ENCODE data around the gene PRMT9. TPM values are rescaled to one million over a fixed set of nuclear protein-coding genes. Genes with fewer than 3 reads are reported as not detected.
A peak's percentile ranks its signal among the peaks of the same experiment; 100 is the strongest.

PRMT9 gene
- total and polyA plus RNA-seq, 9 of the 15 experiments (the other 6 are each of a cell fraction or from before 2014, with no cell fraction given) = 3.5 to 15.6 (median 7.2) TPM

GRCh38 chr4:147617173-147617840 is 66.7 kb downstream of the PRMT9 start, which contains the start of gene TMEM184C (continued):
- TF ChIP-seq KDM5B (IDR thresholded peaks at IDR 0.05; ENCODE audit: insufficient replicate concordance, low read depth, low read length) (peak; percentile 68), MYBL2 (IDR thresholded peaks at IDR 0.05; ENCODE audit: low read depth) (no peak), MYBL2 (CRISPR knock-in tag; IDR thresholded peaks at IDR 0.05; ENCODE audit: borderline replicate concordance) (no peak), KAT7 (CRISPR knock-in tag; IDR thresholded peaks at IDR 0.05; ENCODE audit: borderline replicate concordance) (no peak; the same call in 1 of the 2 replicates), ZNF639 (CRISPR knock-in tag; conservative IDR thresholded peaks at IDR 0.05 in 1 of 2, IDR thresholded peaks at IDR 0.05 in 1 of 2) (no peak), ATF4 (CRISPR knock-in tag; IDR thresholded peaks at IDR 0.05) (no peak), MYNN (IDR thresholded peaks at IDR 0.05) (no peak), MYNN (CRISPR knock-in tag; IDR thresholded peaks at IDR 0.05) (no peak), MEF2A (IDR thresholded peaks at IDR 0.05; ENCODE audit: control insufficient read depth, low read depth, low read length) (no peak), CBFB (CRISPR knock-in tag; IDR thresholded peaks at IDR 0.05) (no peak), ZNF174 (CRISPR knock-in tag; IDR thresholded peaks at IDR 0.05) (no peak), RERE (CRISPR knock-in tag; IDR thresholded peaks at IDR 0.05; ENCODE audit: borderline replicate concordance) (no peak), CEBPG (CRISPR knock-in tag; IDR thresholded peaks at IDR 0.05) (no peak; the same call in 1 of the 2 replicates), CEBPG (tag; conservative IDR thresholded peaks at IDR 0.05 in 1 of 2, IDR thresholded peaks at IDR 0.05 in 1 of 2) (peak in 1 of 2 experiments; percentile 54; a peak in 2 of 4 replicates), ZBTB43 (CRISPR knock-in tag; IDR thresholded peaks at IDR 0.05) (no peak), RNF2 (IDR thresholded peaks at IDR 0.05) (no peak), ZBTB34 (CRISPR knock-in tag; IDR thresholded peaks at IDR 0.05) (no peak)

Measured in K562 (cell line).